ENCODE measurements around the gene CYB5RL. TPM values are rescaled to one million over a fixed set of nuclear protein-coding genes. Genes with fewer than 3 reads are reported as not detected.

The CYB5RL gene
- total RNA-seq, 3 donors from 2014 or later (not counting 1 experiment from before 2014, with no cell fraction given), result 5.6 to 6.7 (median 6.2) TPM

GRCh38 chr1:54163051-54163450, 36.8 kb downstream of the CYB5RL start:
- Histone ChIP-seq H3K4me1 (ENCODE audit: control insufficient read depth, insufficient read depth, low read length) (no peaks in the 10 kb centered on the region), H3K27ac (ENCODE audit: low read length) (no peak overlapping the region), H3K27me3 (ENCODE audit: control insufficient read depth, insufficient read depth, low read length) (no peaks in the 10 kb centered on the region), H3K9me3 (ENCODE audit: control insufficient read depth, insufficient read depth, low read length) (no peaks in the 10 kb centered on the region), H3K4me3 (ENCODE audit: low read length) (no peak overlapping the region), H3K36me3 (ENCODE audit: control insufficient read depth, insufficient read depth, low read length) (no peaks in the 10 kb centered on the region)
- H3K4me3 Mint-ChIP-seq, result no peak overlapping the region
- no peak for TF ChIP-seq CTCF (IDR thresholded peaks at IDR 0.05)
- 97% methylated on average over 3 of the region's 3 CpGs for WGBS (ENCODE audit: insufficient coverage)
- no peaks in the 10 kb centered on the region for H3K9me3 Mint-ChIP-seq
- no peaks in the 10 kb centered on the region for H3K4me1 Mint-ChIP-seq
- no peaks in the 10 kb centered on the region for H3K36me3 Mint-ChIP-seq
- no peak overlapping the region for H3K27ac Mint-ChIP-seq
- ATAC-seq (no peak), DNase-seq (no peak)
- intact Hi-C loops (cut with micrococcal nuclease), result no loop called here
- no peaks in the 10 kb centered on the region for H3K27me3 Mint-ChIP-seq (ENCODE audit: low read depth in 2 of 2)

- Mint-ChIP-seq H3K27me3 (ENCODE audit: low read depth in 2 of 2) (no peaks in the 10 kb centered on the region), H3K36me3 (no peaks in the 10 kb centered on the region)
- intact Hi-C loops (cut with micrococcal nuclease), result no loop called here
Observed at GRCh38 chr1:54161495-54162168, 38.2 kb downstream of the CYB5RL start.

GRCh38 chr1:54160351-54160750, 39.5 kb downstream of the CYB5RL start:
- ATAC-seq, result no peak
- Histone ChIP-seq H3K27ac (ENCODE audit: low read length) (no peak overlapping the region), H3K36me3 (ENCODE audit: control insufficient read depth, insufficient read depth, low read length) (no peaks in the 10 kb centered on the region), H3K27me3 (ENCODE audit: control insufficient read depth, insufficient read depth, low read length) (no peaks in the 10 kb centered on the region), H3K4me1 (ENCODE audit: control insufficient read depth, insufficient read depth, low read length) (no peaks in the 10 kb centered on the region), H3K4me3 (ENCODE audit: low read length) (no peak overlapping the region), H3K9me3 (ENCODE audit: control insufficient read depth, insufficient read depth, low read length) (no peaks in the 10 kb centered on the region)
- Mint-ChIP-seq H3K27me3 (ENCODE audit: low read depth in 2 of 2) (no peaks in the 10 kb centered on the region), H3K4me3 (no peak overlapping the region), H3K4me1 (no peaks in the 10 kb centered on the region), H3K9me3 (no peaks in the 10 kb centered on the region), H3K36me3 (no peaks in the 10 kb centered on the region), H3K27ac (no peak overlapping the region)
- TF ChIP-seq CTCF (IDR thresholded peaks at IDR 0.05), result no peak
- intact Hi-C loops (cut with micrococcal nuclease), result no loop called here
- 74% methylated on average over 3 of the region's 3 CpGs for WGBS (ENCODE audit: insufficient coverage)
- DNase-seq, result no peak

More at GRCh38 chr1:54161495-54162168, 38.2 kb downstream of the CYB5RL start:
- Histone ChIP-seq H3K27me3 (ENCODE audit: control insufficient read depth, insufficient read depth, low read length) (no peaks in the 10 kb centered on the region), H3K4me3 (ENCODE audit: low read length) (no peak overlapping the region), H3K4me1 (ENCODE audit: control insufficient read depth, insufficient read depth, low read length) (no peaks in the 10 kb centered on the region), H3K36me3 (ENCODE audit: control insufficient read depth, insufficient read depth, low read length) (no peaks in the 10 kb centered on the region), H3K9me3 (ENCODE audit: control insufficient read depth, insufficient read depth, low read length) (no peaks in the 10 kb centered on the region), H3K27ac (ENCODE audit: low read length) (no peak overlapping the region)
- Mint-ChIP-seq H3K4me3 (no peak overlapping the region), H3K4me1 (no peaks in the 10 kb centered on the region), H3K9me3 (no peaks in the 10 kb centered on the region), H3K27ac (no peak overlapping the region)
- ATAC-seq, result no peak
- 87% methylated on average over 5 of the region's 6 CpGs for WGBS (ENCODE audit: insufficient coverage)
- TF ChIP-seq CTCF (IDR thresholded peaks at IDR 0.05), result no peak
- no peak for DNase-seq

Data from natural killer cell (primary cell).